HepG2 (cell line): Measurements from ENCODE around the gene ALDH16A1. TPM values are rescaled to one million over a fixed set of nuclear protein-coding genes. Genes with fewer than 3 reads are reported as not detected.

Source experiments
- ATAC-seq: fragments of 200-7000 bp; cut with Tn5 transposase; 3 replicates; pipeline ENCODE4 v1.9.1; 2020; ENCODE audit warnings: mild to moderate bottlenecking, moderate library complexity
- BruUV-seq: library from RNA; stranded (reverse); fragments of 400-500 nt; replicated peaks from 2 replicates; lab custom pipeline; 2021; lab: Mats Ljungman, UMichigan
- CTCF ChIA-PET: fragments of 300-600 bp; formaldehyde crosslinking; extraction: SDS; loops from one replicate; lab custom pipeline; 2021; ENCODE audit warnings: low total read pairs, inconsistent platforms, low intra/inter-chr PET ratio; lab: Yijun Ruan, JAX
- POLR2A ChIA-PET: fragments of 350-600 bp; sonication (Branson Sonifier 250); formaldehyde crosslinking; loops from one replicate; lab custom pipeline; 2020; ENCODE audit warnings: antibody characterized with exemption, inconsistent platforms; lab: Yijun Ruan, JAX
- DNase-seq: peaks from one replicate; pipeline ENCODE4 v3.0.0-alpha.2; 2015; ENCODE audit warnings: low spot score
- FAIRE-seq: peaks from 3 replicates; lab custom pipeline; 2011; peaks lifted over from hg19 to GRCh38; lab: Jason Lieb, UNC
- H2AFZ ChIP-seq: one replicate; pipeline ENCODE4 v1.6.1; 2011; ENCODE audit warnings: low read length, inconsistent platforms
- H3K27ac ChIP-seq: fragments of 300-600 bp; 3 replicates; pipeline ENCODE4 v1.8.0; 2011; ENCODE audit warnings: mixed run types, mild to moderate bottlenecking, mixed read lengths, low read length, inconsistent platforms; ENCODE audit not compliant: insufficient read depth; ENCODE audit errors: extremely low read length
- H3K27me3 ChIP-seq, 2 experiments: fragments of 200-600 bp in 1 of 2; 2 replicates in 1 of 2; 3 replicates in 1 of 2; pipeline versions ENCODE4 v1.6.0 to v1.8.0; 2011; ENCODE audit warnings: low read length in 2 of 2, mild to moderate bottlenecking in 2 of 2, moderate library complexity in 2 of 2, inconsistent platforms in 1 of 2; ENCODE audit not compliant: insufficient read depth in 2 of 2, control insufficient read depth in 1 of 2
- H3K36me3 ChIP-seq, 2 experiments: fragments of 200-600 bp in 1 of 2; replicated peaks in 1 of 2; 2 replicates in 1 of 2; 3 replicates in 1 of 2; pipeline versions ENCODE4 v1.5.1 to v1.8.0; 2011; ENCODE audit warnings: low read length in 2 of 2, inconsistent platforms in 1 of 2; ENCODE audit not compliant: insufficient read depth in 2 of 2, control insufficient read depth in 1 of 2
- H3K4me1 ChIP-seq: 2 replicates; pipeline ENCODE4 v1.5.1; 2012; ENCODE audit warnings: low read length, inconsistent platforms; ENCODE audit not compliant: insufficient read depth
- H3K4me2 ChIP-seq: 2 replicates; pipeline ENCODE4 v1.6.0; 2011; ENCODE audit warnings: low read depth, low read length, inconsistent platforms
- H3K4me3 ChIP-seq, 3 experiments: fragments of 200-600 bp in 1 of 3; sonication (generic), shearing (Covaris generic) in 1 of 3; replicated peaks in 1 of 3; 2 replicates each; pipeline ENCODE4 v1.5.1; 2011 to 2016; ENCODE audit warnings: low read length in 3 of 3, inconsistent platforms in 2 of 3, low read depth in 2 of 3, mild to moderate bottlenecking in 2 of 3, control low read depth in 1 of 3, mixed read lengths in 1 of 3; ENCODE audit not compliant: insufficient read depth in 1 of 3
- H3K79me2 ChIP-seq: one replicate; pipeline ENCODE4 v1.6.1; 2011; ENCODE audit warnings: low read length, inconsistent platforms; ENCODE audit not compliant: insufficient read depth
- H3K9ac ChIP-seq: 2 replicates; pipeline ENCODE4 v1.6.0; 2011; ENCODE audit warnings: mild to moderate bottlenecking, low read depth, low read length, inconsistent platforms; ENCODE audit not compliant: insufficient read depth
- H3K9me3 ChIP-seq: 2 replicates; pipeline ENCODE4 v1.5.1; 2012; ENCODE audit warnings: mild to moderate bottlenecking, low read length
- H4K20me1 ChIP-seq: 2 replicates; pipeline ENCODE4 v1.6.0; 2011; ENCODE audit warnings: inconsistent platforms, mild to moderate bottlenecking, low read length, moderate library complexity; ENCODE audit not compliant: insufficient read depth
- AGO2 ChIP-seq: fragments of 200-400 bp; formaldehyde crosslinking; optimal IDR thresholded peaks from 2 replicates; pipeline ENCODE3; 2017; ENCODE audit warnings: mild to moderate bottlenecking, low read depth, low read length, moderate library complexity
- ARID2 ChIP-seq: sonication (generic); formaldehyde crosslinking; IDR thresholded peaks from 2 replicates; pipeline ENCODE4 v1.8.1; 2022; ENCODE audit warnings: mild to moderate bottlenecking, missing genetic modification reagents, borderline replicate concordance
- ATM ChIP-seq: fragments of 450-650 bp; IDR thresholded peaks from 2 replicates; pipeline ENCODE4 v1.7.1; 2017; ENCODE audit warnings: mild to moderate bottlenecking, borderline replicate concordance
- BATF2 ChIP-seq: sonication (generic); formaldehyde crosslinking; IDR thresholded peaks from 2 replicates; pipeline ENCODE4 v1.8.0; 2022; ENCODE audit warnings: mild to moderate bottlenecking, missing genetic modification reagents, moderate library complexity
- CCDC6 ChIP-seq: sonication (generic); formaldehyde crosslinking; IDR thresholded peaks from 2 replicates; pipeline ENCODE4 v1.8.1; 2022; ENCODE audit warnings: mild to moderate bottlenecking, missing genetic modification reagents, moderate library complexity
- GATAD2A ChIP-seq: IDR thresholded peaks from 2 replicates; pipeline ENCODE4 v1.6.1; 2016
- HNF4A ChIP-seq: sonication (generic); formaldehyde crosslinking; IDR thresholded peaks from 2 replicates; pipeline ENCODE4 v1.4.0; 2020; ENCODE audit warnings: missing genetic modification reagents
- PRDM4 ChIP-seq: sonication (generic); formaldehyde crosslinking; IDR thresholded peaks from 2 replicates; pipeline ENCODE4 v1.9.0; 2021; ENCODE audit warnings: missing genetic modification reagents, borderline replicate concordance
- RBM22 ChIP-seq: fragments of 200-400 bp; formaldehyde crosslinking; optimal IDR thresholded peaks from 2 replicates; pipeline ENCODE3; 2017; ENCODE audit warnings: mild to moderate bottlenecking, low read length, moderate library complexity
- RBM39 ChIP-seq: fragments of 200-400 bp; formaldehyde crosslinking; IDR thresholded peaks from one replicate; pipeline ENCODE4 v1.6.1; 2018; ENCODE audit warnings: antibody characterized with exemption, mild to moderate bottlenecking, low read depth, low read length; ENCODE audit not compliant: poor library complexity, severe bottlenecking
- ZFP41 ChIP-seq: sonication (generic); formaldehyde crosslinking; IDR thresholded peaks from 2 replicates; pipeline ENCODE4 v1.4.0; 2020; ENCODE audit warnings: mild to moderate bottlenecking, missing genetic modification reagents, borderline replicate concordance
- ZNF24 ChIP-seq: fragments of 450-650 bp; IDR thresholded peaks from 2 replicates; pipeline ENCODE4 v1.6.1; 2017; ENCODE audit warnings: antibody characterized with exemption, mild to moderate bottlenecking
- ZNF362 ChIP-seq: sonication (generic); formaldehyde crosslinking; IDR thresholded peaks from 2 replicates; pipeline ENCODE4 v1.4.0; 2020; ENCODE audit warnings: missing genetic modification reagents, mild to moderate bottlenecking, borderline replicate concordance
- ZNF446 ChIP-seq: sonication (generic); formaldehyde crosslinking; IDR thresholded peaks from 2 replicates; pipeline ENCODE4 v1.5.0; 2020; ENCODE audit warnings: mild to moderate bottlenecking, missing genetic modification reagents
- ZNF577 ChIP-seq: sonication (generic); formaldehyde crosslinking; IDR thresholded peaks from 2 replicates; pipeline ENCODE4 v1.4.0; 2020; ENCODE audit warnings: mild to moderate bottlenecking, low read depth, missing genetic modification reagents, borderline replicate concordance
- ZNF709 ChIP-seq: sonication (generic); formaldehyde crosslinking; IDR thresholded peaks from 2 replicates; pipeline ENCODE4 v1.5.0; 2020; ENCODE audit warnings: mild to moderate bottlenecking, missing genetic modification reagents
- ZNF740 ChIP-seq: sonication (generic); formaldehyde crosslinking; IDR thresholded peaks from 2 replicates; pipeline ENCODE4 v1.4.0; 2020; ENCODE audit warnings: missing genetic modification reagents
- ZNF782 ChIP-seq: sonication (generic); formaldehyde crosslinking; IDR thresholded peaks from 2 replicates; pipeline ENCODE4 v1.4.0; 2020; ENCODE audit warnings: missing genetic modification reagents, mild to moderate bottlenecking, borderline replicate concordance
- ZZZ3 ChIP-seq: sonication (generic); formaldehyde crosslinking; IDR thresholded peaks from 2 replicates; pipeline ENCODE4 v1.4.0; 2020; ENCODE audit warnings: missing genetic modification reagents, mild to moderate bottlenecking, borderline replicate concordance
- WGBS: methylation state at CpG from one replicate; pipeline ENCODE4 v1.1.6; 2017; ENCODE audit warnings: low lambda C conversion rate; 5-methylcytosine and 5-hydroxymethylcytosine counted together
- in situ Hi-C: cut with HindIII; loops from 2 replicates; pipeline ENCODE4 v1.10.0; 2017; ENCODE audit warnings: low pct_unique_long_range_greater_than_20kb; ENCODE audit not compliant: extremely low pct_ligation_motif_present
- intact Hi-C: fragments of 100-400 bp; cut with micrococcal nuclease; formaldehyde crosslinking; loops from one replicate; pipeline ENCODE4 v1.10.0; 2022; ENCODE audit not compliant: unreplicated experiment
- polyA plus RNA-seq, 8 experiments: library from polyadenylated mRNA; depleted of rRNA in 3 of 8; stranded (reverse) in 7 of 8; unstranded in 1 of 8; fragments of >200 nt; fragmentation: Illumina TruSeq in 4 of 8; extraction: Trizol in 4 of 8; gene quantifications; 2 replicates each; pipeline versions ENCODE4 v1.2.1 to v1.2.3, GENCODE V29; 2011 to 2016; ENCODE audit warnings: low read depth in 4 of 8, missing spikeins in 1 of 8, mixed read lengths in 1 of 8; ENCODE audit not compliant: insufficient read depth in 1 of 8
- total RNA-seq, 5 experiments: library from RNA; depleted of rRNA; stranded (reverse); fragments of >200 nt; fragmentation: Illumina TruSeq; extraction: Trizol; gene quantifications; 2 replicates each; pipeline ENCODE4 v1.2.3, GENCODE V29; 2016; ENCODE audit warnings: low read depth in 1 of 5

Gene ALDH16A1
- total and polyA plus RNA-seq, 2 of the 13 experiments (the other 11 are each of a cell fraction or from before 2014, with no cell fraction given): 8.4 to 34.9 TPM

- H3K27ac ChIP-seq: peak overlapping the region; percentile 87
- H3K9ac ChIP-seq: no peak overlapping the region
- no peak overlapping the region for H2AFZ ChIP-seq
- peaks cover 39% of the 10 kb centered on the region for H3K4me1 ChIP-seq
- H3K79me2 ChIP-seq: peaks cover 40% of the 10 kb centered on the region
- H3K4me3 ChIP-seq: no peak overlapping the region
- in situ Hi-C loops: no loop called here
- 93% methylated on average over 14 of the region's 17 CpGs for WGBS
- TF ChIP-seq ARID2 (CRISPR knock-in tag) (no peak), ZNF782 (CRISPR knock-in tag) (no peak), ZNF740 (CRISPR knock-in tag) (peak; percentile 42; the same call in 1 of the 2 replicates), ZFP41 (no peak), HNF4A (CRISPR knock-in tag) (no peak), ZNF446 (CRISPR knock-in tag) (no peak), RBM22 (peak; percentile 12), ZNF362 (CRISPR knock-in tag) (no peak), ZZZ3 (no peak), ZNF24 (0 out of 2 replicates have a peak, but pooled peaks have one; percentile 25), ZNF709 (CRISPR knock-in tag) (no peak), ATM (no peak), RBM39 (no peak), GATAD2A (CRISPR knock-in tag) (no peak), ZNF577 (CRISPR knock-in tag) (no peak), AGO2 (peak; percentile 30), PRDM4 (CRISPR knock-in tag) (no peak), BATF2 (CRISPR knock-in tag) (no peak), CCDC6 (no peak)
- no TSS peak for BruUV-seq
- CTCF ChIA-PET: no interaction called here
- ATAC-seq (no peak), FAIRE-seq (no peak), DNase-seq (no peak)
- peaks cover 0 to 3% of the 10 kb centered on the region in 2 experiments; a peak in 1 of 5 replicates for H3K27me3 ChIP-seq
- H3K9me3 ChIP-seq: no peaks in the 10 kb centered on the region
- no peak overlapping the region for H3K4me2 ChIP-seq
- intact Hi-C loops: no loop called here
- peaks cover 19 to 40% of the 10 kb centered on the region in 2 experiments for H3K36me3 ChIP-seq
- H4K20me1 ChIP-seq: peaks cover 45% of the 10 kb centered on the region
- POLR2A ChIA-PET: interaction anchor here (0.8 to 2.9 kb wide), 4 partner anchors 12 to 89 kb away, joined by 3 to 14 read pairs (median 10); partner anchors contain the start of genes ALDH16A1, NOSIP and PIH1D1
These were observed 38.2 kb downstream of the ALDH16A1 start for GRCh38 chr19:49491030-49491803.
